Keratinocyte (primary cell): ENCODE data around the gene PIK3IP1. TPM values are rescaled to one million over a fixed set of nuclear protein-coding genes. Genes with fewer than 3 reads are reported as not detected.
"Not testable (repeated sequence)": the region's sequence is repeated elsewhere in the genome, so short reads cannot be mapped to it uniquely, and the experiment has no call there.

Source experiments
- DNase-seq: peaks from one replicate; pipeline ENCODE4 v3.0.0-alpha.2; 2011; ENCODE audit warnings: low read depth, missing footprints, low spot score
- FAIRE-seq: peaks from 2 replicates; lab custom pipeline; 2011; peaks lifted over from hg19 to GRCh38; lab: Jason Lieb, UNC
- H2AFZ ChIP-seq: 2 replicates; pipeline ENCODE4 v1.6.0; 2012; ENCODE audit warnings: low read length, control low read depth, inconsistent platforms; ENCODE audit not compliant: control insufficient read depth
- H3K27ac ChIP-seq: 2 replicates; pipeline ENCODE4 v1.5.1; 2011; ENCODE audit warnings: low read length; ENCODE audit not compliant: control insufficient read depth, insufficient read depth
- H3K27me3 ChIP-seq: 3 replicates; pipeline ENCODE4 v1.6.0; 2011; ENCODE audit warnings: low read length; ENCODE audit not compliant: control insufficient read depth, insufficient read depth; ENCODE audit errors: extremely low read depth
- H3K36me3 ChIP-seq, 2 experiments: 2 replicates in 1 of 2; 3 replicates in 1 of 2; pipeline ENCODE4 v1.5.1; 2011; ENCODE audit warnings: low read length in 2 of 2, mild to moderate bottlenecking in 1 of 2; ENCODE audit not compliant: control insufficient read depth in 2 of 2, insufficient read depth in 2 of 2; ENCODE audit errors: extremely low read depth in 1 of 2
- H3K4me1 ChIP-seq: 3 replicates; pipeline ENCODE4 v1.5.1; 2011; ENCODE audit warnings: low read length; ENCODE audit not compliant: control insufficient read depth, insufficient read depth; ENCODE audit errors: extremely low read depth
- H3K4me2 ChIP-seq: 3 replicates; pipeline ENCODE4 v1.6.0; 2011; ENCODE audit warnings: low read depth, low read length; ENCODE audit not compliant: control insufficient read depth, insufficient read depth; ENCODE audit errors: extremely low read depth
- H3K4me3 ChIP-seq, 3 experiments: fragments of 200-600 bp in 1 of 3; sonication (generic) in 1 of 3; 2 replicates in 2 of 3; 3 replicates in 1 of 3; pipeline ENCODE4 v1.5.1; 2011 to 2016; ENCODE audit warnings: low read length in 3 of 3, mild to moderate bottlenecking in 3 of 3, control low read depth in 2 of 3, inconsistent platforms in 1 of 3, low read depth in 1 of 3, mixed read lengths in 1 of 3, mixed run types in 1 of 3, moderate library complexity in 1 of 3; ENCODE audit not compliant: control insufficient read depth in 2 of 3, insufficient read depth in 2 of 3; ENCODE audit errors: extremely low read depth in 1 of 3
- H3K79me2 ChIP-seq: 2 replicates; pipeline ENCODE4 v1.6.0; 2012; ENCODE audit warnings: low read length; ENCODE audit not compliant: control insufficient read depth, insufficient read depth
- H3K9ac ChIP-seq: 3 replicates; pipeline ENCODE4 v1.6.0; 2011; ENCODE audit warnings: low read length; ENCODE audit not compliant: control insufficient read depth, insufficient read depth; ENCODE audit errors: extremely low read depth
- H3K9me1 ChIP-seq: 3 replicates; pipeline ENCODE4 v1.6.0; 2011; ENCODE audit warnings: low read length; ENCODE audit not compliant: control insufficient read depth, insufficient read depth; ENCODE audit errors: extremely low read depth
- H3K9me3 ChIP-seq: 2 replicates; pipeline ENCODE4 v1.5.1; 2012; ENCODE audit warnings: low read depth, low read length; ENCODE audit not compliant: control insufficient read depth
- H4K20me1 ChIP-seq: 3 replicates; pipeline ENCODE4 v1.6.0; 2011; ENCODE audit warnings: low read length; ENCODE audit not compliant: control insufficient read depth, insufficient read depth; ENCODE audit errors: extremely low read depth
- EZH2 ChIP-seq: IDR thresholded peaks from one replicate; pipeline ENCODE4 v1.6.1; 2012; ENCODE audit warnings: inconsistent platforms, mild to moderate bottlenecking, low read length, moderate library complexity
- dilution Hi-C: fragments of 300-500 bp; cut with MboI; formaldehyde crosslinking; loops from one replicate; pipeline ENCODE4 v1.7.0; 2020; ENCODE audit warnings: low sequenced_read_pairs; ENCODE audit not compliant: extremely low pct_ligation_motif_present
- polyA plus RNA-seq, 5 experiments: library from polyadenylated mRNA; depleted of rRNA in 3 of 5; stranded (reverse) in 3 of 5; stranded (forward) in 1 of 5; unstranded in 1 of 5; fragments of >200 nt; gene quantifications; 1 replicate in 1 of 5; 2 replicates in 3 of 5; 3 replicates in 1 of 5; pipeline versions ENCODE4 v1.2.1 to v1.2.3, GENCODE V29; 2011 to 2012; ENCODE audit warnings: missing spikeins in 2 of 5, low read depth in 1 of 5, low replicate concordance in 1 of 5
- TF ChIP-seq, protein P1 (sequence below), 3 experiments: IDR thresholded peaks in 1 of 3; conservative IDR thresholded peaks in 1 of 3; optimal IDR thresholded peaks in 1 of 3; 2 replicates in 2 of 3; 3 replicates in 1 of 3; pipeline versions ENCODE3 to v1.5.1; 2011; ENCODE audit warnings: low read length in 3 of 3, mild to moderate bottlenecking in 3 of 3, moderate library complexity in 2 of 3, control low read depth in 1 of 3, inconsistent platforms in 1 of 3; ENCODE audit not compliant: insufficient read depth in 2 of 3; ENCODE audit errors: extremely low read depth in 1 of 3

The PIK3IP1 gene
- polyA plus RNA-seq, 1 donor (not counting 4 experiments of a cell fraction or from before 2014, with no cell fraction given) = 13.3 TPM

DNA sequence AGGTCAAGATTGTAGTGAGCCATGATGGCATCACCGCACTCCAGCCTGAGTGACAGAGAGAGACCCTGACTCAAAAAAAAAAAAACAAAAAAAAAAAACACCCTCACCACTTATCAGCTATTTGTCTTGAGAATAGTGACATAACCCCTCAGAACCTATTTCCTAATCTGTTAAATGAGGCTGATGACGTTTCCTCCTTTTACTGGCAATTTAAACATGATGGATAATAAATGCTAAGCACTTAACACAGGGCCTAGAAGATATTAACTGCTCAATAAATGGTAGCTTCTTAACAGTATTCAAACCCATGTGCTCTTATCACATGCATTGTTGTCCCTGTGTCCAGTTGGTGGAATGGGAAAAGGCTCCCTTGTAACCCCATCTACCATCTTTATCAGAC lies 45.6 kb downstream of the PIK3IP1 start:
- Histone ChIP-seq H4K20me1 (no peaks in the 10 kb centered on the region), H3K27ac (no peak overlapping the region), H3K9me1 (no peaks in the 10 kb centered on the region), H3K4me3 (no peak overlapping the region), H2AFZ (no peak overlapping the region), H3K9me3 (no peaks in the 10 kb centered on the region), H3K27me3 (no peaks in the 10 kb centered on the region), H3K4me1 (peaks cover 54% of the 10 kb centered on the region), H3K4me2 (no peak overlapping the region), H3K36me3 (peaks cover 0 to 9% of the 10 kb centered on the region in 2 experiments), H3K9ac (no peak overlapping the region), H3K79me2 (peaks cover 39% of the 10 kb centered on the region)
- dilution Hi-C loops = no loop called here
- no peak for TF ChIP-seq EZH2
- TF ChIP-seq, protein P1, sequence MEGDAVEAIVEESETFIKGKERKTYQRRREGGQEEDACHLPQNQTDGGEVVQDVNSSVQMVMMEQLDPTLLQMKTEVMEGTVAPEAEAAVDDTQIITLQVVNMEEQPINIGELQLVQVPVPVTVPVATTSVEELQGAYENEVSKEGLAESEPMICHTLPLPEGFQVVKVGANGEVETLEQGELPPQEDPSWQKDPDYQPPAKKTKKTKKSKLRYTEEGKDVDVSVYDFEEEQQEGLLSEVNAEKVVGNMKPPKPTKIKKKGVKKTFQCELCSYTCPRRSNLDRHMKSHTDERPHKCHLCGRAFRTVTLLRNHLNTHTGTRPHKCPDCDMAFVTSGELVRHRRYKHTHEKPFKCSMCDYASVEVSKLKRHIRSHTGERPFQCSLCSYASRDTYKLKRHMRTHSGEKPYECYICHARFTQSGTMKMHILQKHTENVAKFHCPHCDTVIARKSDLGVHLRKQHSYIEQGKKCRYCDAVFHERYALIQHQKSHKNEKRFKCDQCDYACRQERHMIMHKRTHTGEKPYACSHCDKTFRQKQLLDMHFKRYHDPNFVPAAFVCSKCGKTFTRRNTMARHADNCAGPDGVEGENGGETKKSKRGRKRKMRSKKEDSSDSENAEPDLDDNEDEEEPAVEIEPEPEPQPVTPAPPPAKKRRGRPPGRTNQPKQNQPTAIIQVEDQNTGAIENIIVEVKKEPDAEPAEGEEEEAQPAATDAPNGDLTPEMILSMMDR (optimal IDR thresholded peaks at IDR 0.05 in 1 of 3, IDR thresholded peaks at IDR 0.05 in 1 of 3, conservative IDR thresholded peaks at IDR 0.05 in 1 of 3; ENCODE audit: extremely low read depth in 1 of 3, insufficient read depth in 2 of 3, low read length in 3 of 3) = no peak
- DNase-seq (no peak), FAIRE-seq (no peak)

GRCh38 chr22:31245998-31246397 lies 46.3 kb downstream of the PIK3IP1 start:
- H3K36me3 ChIP-seq, H3K27me3 ChIP-seq, H3K9me3 ChIP-seq, FAIRE-seq, H3K9me1 ChIP-seq, H3K4me2 ChIP-seq, H3K9ac ChIP-seq, H3K27ac ChIP-seq, H4K20me1 ChIP-seq, dilution Hi-C loops, H2AFZ ChIP-seq, H3K4me3 ChIP-seq, DNase-seq: not testable (repeated sequence)
- H3K79me2 ChIP-seq = peaks cover 32% of the 10 kb centered on the region
- peaks cover 54% of the 10 kb centered on the region for H3K4me1 ChIP-seq

GRCh38 chr22:31244943-31245451 lies 47.3 kb downstream of the PIK3IP1 start:
- H3K9ac ChIP-seq = no peak overlapping the region
- TF ChIP-seq, protein P1 (optimal IDR thresholded peaks at IDR 0.05 in 1 of 3, IDR thresholded peaks at IDR 0.05 in 1 of 3, conservative IDR thresholded peaks at IDR 0.05 in 1 of 3; ENCODE audit: extremely low read depth in 1 of 3, insufficient read depth in 2 of 3, low read length in 3 of 3) = no peak
- no peak for TF ChIP-seq EZH2
- H3K79me2 ChIP-seq = peaks cover 22% of the 10 kb centered on the region
- H3K9me1 ChIP-seq = no peaks in the 10 kb centered on the region
- no peaks in the 10 kb centered on the region for H4K20me1 ChIP-seq
- no peak for FAIRE-seq
- no peaks in the 10 kb centered on the region for H3K9me3 ChIP-seq
- no peaks in the 10 kb centered on the region for H3K27me3 ChIP-seq
- H3K4me1 ChIP-seq = peaks cover 45% of the 10 kb centered on the region
- H3K4me3 ChIP-seq = no peak overlapping the region
- no peak overlapping the region for H3K4me2 ChIP-seq
- H3K36me3 ChIP-seq = peaks cover 0 to 3% of the 10 kb centered on the region in 2 experiments
- no peak for DNase-seq
- H3K27ac ChIP-seq = no peak overlapping the region
- no peak overlapping the region for H2AFZ ChIP-seq
- dilution Hi-C loops = no loop called here
